Activated T-cell treated with anti-CD3 and anti-CD28 coated beads, Interleukin-2, amount 50 U/mL, for 1 hour (primary cell): ENCODE results near the gene DIP2A.
"Not testable (repeated sequence)": the region's sequence is repeated elsewhere in the genome, so short reads cannot be mapped to it uniquely, and the experiment has no call there.

Source experiments
- DNase-seq: peaks from one replicate; pipeline ENCODE4 v3.0.0-alpha.2; 2020

The DIP2A gene

DNA sequence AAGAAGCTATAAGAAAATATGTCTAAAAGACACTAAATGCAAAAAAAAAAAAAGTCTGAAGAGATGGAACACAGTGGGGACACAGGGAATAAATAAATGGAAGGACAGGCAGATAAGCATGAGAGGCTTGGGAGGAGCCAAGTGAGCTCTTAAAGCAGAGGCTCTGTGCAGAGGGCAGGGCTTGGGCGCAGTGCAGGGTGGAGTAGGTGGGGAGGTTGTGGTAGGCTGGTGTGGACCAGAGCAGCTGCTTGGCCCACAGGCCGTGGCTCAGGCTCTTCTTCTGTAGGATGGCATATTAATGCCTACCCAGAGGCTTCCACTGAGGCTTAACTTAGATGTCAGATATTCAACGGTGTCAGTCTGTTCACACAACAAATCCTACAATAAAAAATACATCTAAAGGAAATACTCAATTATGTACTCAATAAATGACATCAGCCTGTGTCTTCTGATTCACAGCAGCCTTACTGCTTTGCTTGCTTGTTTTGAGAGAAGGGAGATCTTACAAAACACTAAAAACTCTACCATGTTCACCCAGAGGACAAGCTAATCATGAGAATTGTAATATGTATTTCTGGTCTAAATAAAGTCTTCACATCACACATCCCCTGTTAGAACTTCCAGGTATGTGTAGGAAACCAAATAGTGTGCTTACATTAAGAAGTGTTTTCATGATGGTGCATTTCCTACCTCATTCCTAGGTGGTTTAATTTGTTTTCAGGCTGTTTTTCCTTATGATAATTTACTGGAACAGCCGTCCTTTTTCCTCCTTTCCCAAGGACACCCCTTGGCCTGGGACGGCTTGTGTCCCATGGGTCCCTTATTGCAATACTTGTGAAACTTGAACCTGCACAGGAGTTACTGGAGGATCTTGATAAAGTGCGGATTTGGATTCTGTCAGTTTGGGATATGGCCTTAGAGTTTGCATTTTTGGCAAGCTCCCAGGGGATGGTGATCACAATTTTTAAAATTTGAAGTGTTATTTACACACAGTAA lies 24.9 kb downstream of the DIP2A start:
- no peak for DNase-seq

DNA sequence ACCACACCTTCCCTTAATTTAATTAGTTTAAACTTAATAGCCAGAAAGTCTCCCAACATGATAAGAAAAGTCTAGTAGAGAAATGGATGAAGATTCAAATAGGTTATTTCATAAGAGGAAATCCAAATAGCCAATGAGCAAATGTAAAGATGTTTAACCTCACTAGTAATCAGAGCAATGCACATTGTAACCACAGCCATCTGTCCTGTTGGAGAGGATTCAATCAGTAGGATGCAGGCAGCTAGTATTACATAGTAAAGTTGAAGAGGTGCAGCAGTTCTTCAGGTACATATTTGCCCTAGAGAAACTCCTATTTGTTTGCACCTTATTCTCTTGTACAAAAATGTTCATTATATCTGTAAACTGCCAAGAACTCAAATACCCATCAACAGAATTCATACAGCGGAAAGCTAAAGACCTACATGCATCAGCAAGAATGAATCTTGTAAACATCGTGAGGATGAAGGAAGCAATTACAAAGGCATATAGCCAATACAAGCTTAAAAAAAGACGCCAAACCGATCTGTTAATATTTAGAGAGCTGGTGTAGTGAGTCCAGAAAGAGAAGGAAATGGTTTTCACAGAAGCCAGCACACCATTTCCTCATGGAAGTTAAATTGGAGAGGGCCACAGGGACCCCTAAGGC lies 27.9 kb downstream of the DIP2A start:
- DNase-seq = no peak

DNA sequence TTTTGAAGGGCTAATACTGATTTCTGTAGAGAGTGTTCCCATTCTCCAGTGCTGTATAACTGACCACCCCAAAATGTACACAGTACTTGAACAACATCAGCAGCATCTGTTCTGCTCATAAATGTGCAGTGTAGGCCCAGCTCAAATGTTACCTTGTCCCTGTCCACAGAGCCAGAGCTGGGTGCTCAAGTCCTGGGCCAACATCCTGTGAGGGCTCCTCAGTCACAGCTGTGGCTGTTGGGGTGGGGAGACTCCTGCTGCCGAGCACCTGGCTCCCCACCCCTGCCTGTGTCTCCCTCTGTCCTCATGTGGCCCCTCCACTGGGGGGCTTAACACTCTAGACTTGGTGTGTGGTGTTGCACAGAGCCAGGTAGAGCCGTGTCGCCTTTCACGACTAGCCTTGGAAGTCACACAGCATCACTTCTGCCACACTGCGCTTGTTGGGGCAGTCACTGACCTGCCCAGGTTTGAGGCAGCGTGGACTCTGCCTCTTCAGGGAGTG lies 30.5 kb downstream of the DIP2A start:
- no peak for DNase-seq

DNA sequence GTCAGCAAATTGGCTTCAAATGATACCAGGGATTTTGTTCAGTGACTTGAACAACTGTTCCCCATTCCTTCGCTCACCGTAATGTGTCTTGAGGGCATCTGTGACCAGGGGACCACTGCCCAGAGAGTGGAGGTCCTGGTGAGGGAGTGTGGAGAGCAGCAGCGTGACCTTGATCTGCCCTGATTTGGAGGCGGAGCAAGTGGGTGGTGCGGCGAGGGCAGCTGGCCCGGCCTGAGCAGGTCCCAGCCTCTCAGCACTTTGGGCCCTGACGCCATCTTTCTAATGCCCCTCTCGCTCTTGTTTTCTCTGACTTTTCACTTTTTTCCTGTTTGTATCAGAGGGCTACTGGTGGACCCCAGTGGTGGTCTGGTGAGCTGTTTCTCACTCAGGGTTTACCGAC lies 31.1 kb downstream of the DIP2A start:
- DNase-seq = no peak

DNA sequence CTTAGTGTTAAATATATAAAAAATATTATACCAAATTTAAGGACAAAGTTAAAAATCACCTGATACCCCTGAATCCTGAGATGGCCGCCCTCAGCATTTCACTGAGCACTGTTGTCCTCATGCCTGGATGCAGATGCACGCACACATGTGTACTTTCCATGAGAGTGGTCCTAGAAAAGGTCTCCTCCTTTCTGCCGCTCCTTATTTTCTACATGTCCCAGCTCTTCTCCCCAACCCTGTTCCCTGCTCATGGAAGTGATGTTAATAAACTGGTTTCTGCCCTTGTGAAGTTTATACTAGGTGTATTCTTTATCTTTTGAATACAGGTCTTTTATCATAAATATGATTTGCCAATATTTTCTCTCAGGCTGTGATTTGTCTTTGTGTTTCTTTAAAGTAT lies 32.9 kb downstream of the DIP2A start:
- no peak for DNase-seq

DNA sequence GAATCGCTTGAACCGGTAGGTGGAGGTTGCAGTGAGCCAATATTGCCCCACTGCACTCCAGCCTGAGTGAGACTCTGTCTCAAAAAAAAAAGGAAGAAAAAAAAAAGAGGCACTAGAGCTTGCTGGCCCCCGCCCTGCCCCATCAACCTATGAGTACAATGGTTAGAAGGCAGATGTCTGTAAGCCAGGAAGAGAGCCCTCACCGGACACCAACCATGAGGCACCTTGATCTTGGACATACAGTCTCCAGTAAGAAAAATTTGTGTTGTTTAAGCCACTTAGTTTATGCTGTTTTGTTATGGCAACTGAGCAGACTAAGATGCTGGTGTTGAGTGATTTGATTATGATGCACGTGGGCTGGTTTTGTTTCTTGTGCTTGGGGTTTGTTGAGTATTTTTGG lies 34.2 kb downstream of the DIP2A start:
- DNase-seq = no peak

DNA sequence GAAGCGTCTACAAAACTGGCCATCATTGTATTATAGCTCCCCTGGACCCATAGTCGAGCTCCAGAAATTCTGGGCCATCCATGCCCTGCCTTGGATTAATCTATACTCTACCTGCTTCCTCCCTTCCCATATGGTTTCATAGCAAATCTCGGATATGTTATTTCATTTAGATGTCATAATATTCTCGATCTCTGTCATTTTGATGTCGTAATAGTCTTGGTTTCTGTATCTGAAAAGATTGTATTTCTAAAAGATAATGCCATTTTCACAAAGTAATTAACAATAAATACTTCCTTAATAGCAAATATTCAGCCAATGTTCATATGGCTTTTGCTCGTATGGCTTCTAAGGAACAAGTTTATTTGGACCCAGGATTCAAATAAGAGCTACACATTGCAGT lies 35.1 kb downstream of the DIP2A start:
- DNase-seq = no peak

DNA sequence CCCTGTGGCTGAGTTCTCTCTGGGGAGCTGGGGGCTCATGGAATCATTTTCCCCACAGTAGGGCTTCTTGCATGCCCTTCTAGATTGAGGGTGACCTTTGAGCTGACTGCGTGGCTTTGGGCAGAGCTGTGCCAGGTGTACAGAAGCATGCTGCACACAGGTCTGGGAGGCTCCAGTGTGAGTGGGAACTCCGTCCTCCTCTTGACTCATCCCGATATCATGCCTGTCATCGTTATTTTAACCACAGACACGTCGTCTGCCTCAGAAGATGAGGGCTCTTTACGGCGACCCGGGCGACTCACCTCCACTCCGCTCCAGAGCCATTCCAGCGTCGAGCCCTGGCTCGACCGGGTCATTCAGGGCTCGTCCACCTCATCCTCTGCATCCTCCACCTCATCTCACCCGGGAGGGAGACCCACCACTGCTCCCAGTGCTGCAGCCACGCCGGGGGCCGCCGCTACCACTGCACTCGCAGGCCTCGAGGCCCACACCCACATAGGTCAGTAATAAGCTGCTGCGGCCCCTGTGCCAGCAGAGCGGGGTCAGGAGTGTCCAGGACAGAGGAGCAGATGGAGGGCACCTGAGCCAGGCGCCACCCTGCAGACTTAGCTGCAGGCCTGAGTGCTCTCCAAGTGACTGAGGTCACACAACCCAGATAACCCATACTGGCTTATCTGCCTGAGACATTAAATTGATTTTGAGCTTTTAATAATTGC lies 39.8 kb downstream of the DIP2A start:
- DNase-seq = no peak

DNA sequence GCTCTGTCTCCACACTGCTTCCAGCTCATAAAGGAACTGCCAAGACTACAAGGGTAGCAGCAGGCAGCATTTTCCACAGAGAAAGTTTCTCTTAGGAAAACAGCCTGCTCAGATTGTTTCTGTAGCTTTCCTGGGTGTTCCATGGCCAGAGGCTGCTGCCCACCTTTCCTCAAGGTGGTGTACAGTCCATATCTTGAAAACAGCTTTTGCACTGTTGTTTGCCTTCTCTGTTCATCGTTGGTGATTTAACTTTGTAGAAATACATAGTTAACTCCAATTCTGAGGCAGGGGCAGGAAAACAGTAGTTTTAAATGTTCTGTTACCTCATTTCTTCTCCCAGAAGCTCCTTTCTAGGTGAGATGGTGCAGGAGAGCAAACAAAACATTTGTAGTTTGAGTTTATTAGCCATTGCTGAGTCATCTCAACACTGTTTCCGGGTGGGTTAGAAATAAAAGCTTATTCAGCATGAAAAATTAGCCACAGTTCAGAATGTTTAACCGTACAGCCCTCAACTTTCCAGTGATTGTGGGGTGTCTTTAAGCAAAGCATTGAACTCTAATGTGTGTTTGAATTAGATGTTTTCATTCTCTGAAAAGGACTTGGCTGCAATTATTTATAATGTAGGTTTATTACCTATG lies 41.7 kb downstream of the DIP2A start:
- DNase-seq = no peak

DNA sequence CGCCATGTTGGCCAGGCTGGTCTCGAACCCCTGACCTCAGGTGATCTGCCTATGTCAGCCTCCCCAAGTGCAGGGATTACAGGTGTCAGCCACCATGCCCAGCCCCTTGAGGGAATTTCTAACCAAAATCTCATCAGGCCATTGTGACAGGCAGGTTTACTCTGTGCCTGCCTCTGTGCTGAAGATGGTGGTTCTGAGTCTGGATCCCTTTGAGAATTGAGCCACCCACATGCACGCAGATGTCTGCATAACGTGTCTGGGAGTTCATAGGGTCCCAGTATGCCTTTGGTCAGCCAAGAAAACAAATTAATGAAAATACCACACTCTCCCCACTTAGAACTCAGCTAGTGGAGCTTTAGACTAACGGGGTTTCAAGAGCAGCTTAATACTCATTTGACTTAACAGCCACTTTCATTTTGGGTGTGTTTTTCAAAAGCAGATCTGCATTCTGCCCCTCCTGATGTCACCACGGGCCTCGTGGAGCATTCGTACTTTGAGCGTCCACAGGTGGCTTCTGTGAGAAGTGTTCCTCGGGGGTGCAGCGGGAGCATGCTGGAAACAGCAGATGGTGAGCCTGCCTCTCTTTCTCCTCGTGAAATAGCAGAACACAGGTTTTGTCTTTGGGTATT lies 45.3 kb downstream of the DIP2A start:
- DNase-seq = no peak

DNA sequence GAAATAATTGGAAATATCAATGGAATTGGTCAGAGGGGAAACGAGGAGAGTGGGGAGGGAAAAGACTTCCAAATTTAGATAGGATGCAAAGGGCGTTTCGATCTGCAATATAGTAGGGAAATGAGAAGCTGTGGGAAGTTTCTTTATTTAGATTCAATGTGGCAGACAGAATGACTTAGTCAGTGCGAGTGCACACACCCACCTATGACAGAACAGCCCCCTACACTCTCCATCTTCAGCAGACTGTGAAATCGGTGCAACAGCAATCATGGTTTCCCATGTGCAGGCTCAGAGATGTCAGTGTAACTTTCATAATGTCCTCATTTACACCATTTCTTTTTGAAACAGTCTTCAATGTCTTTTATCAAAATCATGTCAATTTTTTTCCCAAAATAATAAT lies 46.0 kb downstream of the DIP2A start:
- no peak for DNase-seq

DNA sequence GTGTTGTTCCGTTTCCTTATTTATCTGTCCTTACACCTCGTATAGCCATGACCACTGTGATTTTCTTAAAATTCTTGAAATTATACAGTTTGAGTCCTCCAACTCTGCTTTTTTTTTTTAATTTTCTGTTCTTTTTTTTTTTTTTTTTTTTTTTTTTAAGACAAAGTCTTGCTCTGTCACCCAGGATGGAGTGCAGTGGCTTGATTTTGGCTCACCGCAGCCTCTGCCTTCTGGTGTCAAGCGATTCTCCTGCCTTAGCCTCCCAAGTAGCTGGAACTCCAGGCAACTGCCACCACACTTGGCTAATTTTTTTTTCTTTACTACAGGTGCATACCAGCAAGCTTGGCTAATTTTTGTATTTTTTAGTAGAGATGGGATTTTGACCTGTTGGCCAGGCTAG lies 48.9 kb downstream of the DIP2A start:
- no peak for DNase-seq

DNA sequence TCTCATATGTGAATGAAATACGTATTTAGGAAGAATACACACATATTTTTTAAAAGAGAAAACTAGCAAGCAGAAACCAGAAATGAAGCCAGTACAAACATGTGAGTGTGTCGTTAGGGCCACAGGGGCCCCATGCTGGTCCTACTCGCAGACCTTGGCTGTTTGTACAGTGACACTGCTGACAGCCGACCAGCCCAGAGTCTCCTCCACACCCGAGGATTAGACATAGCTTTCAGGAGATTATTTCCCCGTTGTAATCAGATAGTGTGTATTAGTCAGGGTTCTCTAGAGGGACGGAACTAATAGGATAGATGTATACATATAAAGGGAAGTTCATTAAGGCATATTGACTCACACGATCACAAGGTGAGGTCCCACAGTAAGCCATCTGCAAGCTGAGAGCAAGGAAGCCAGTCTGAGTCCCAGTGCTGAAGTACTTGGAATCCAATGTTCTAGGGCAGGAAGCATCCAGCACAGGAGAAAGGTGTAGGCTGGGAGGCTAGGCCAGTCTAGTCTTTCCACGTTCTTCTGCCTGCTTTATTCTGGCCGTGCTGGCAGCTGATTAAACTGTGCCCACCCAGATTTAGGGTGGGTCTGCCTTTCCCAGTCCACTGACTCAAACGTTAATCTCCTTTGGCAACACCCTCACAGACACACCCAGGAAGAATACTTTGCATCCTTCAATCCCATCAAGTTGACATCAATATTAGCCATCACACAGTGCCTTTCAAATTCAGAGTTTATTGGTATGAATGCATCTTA lies 51.2 kb downstream of the DIP2A start:
- DNase-seq = no peak

DNA sequence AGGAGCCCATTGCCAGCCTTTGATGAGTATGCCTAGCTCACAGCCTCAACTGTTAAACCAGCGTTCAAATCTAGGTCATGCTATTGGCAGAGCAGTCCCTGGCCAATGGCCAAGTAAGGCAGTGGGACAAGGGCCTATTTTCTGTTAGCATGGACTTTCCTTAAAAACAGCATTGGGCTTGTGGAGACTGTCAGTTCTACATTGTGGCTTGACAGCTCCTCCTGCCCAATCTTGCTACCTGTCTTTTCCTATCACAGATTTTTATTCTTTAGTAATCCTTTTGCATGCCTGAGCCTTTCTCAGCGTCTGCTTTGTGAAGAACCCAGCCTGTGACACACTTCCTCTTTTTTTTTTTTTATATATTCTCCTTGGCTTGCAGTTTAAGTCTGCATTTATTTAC lies 56.4 kb downstream of the DIP2A start:
- DNase-seq = no peak

DNA sequence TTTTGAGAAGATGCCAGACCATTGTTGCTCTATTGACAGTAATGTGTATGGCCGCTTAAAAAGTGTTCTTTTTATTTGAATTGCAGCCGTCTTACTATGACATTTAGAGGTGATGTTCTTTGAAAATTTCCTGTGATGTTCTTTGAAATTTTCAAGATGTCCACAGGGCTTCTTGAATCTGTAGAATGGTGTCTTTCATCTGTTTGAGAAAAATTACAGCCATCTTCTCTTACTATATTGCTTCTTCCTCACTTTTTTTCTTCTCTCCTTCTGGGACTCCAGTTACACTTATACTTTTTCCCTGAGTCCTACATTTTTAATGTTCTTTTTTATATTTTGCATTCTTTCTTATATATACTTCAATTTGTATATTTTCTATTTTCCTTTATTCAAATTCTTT lies 57.4 kb downstream of the DIP2A start:
- no peak for DNase-seq

DNA sequence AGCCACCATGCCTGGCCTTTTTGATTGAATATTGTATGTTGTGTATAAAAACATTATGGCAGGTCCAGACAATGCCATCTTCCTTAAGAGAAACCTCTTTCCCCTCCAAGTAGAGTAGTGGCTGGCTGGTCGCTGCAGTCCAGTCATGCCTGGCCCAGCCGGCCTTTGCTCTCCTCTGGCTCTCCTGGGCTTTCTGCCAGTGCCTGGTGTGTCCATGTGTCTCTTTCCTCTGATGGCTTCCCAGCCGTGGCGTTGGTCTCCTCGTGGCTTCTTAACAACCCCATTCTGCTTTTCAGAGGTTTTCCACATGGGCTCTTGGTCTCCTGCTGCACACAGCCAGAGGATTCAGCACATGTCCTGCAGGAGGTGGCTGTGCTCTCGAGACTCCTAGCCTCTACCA lies 58.7 kb downstream of the DIP2A start:
- no peak for DNase-seq

DNA sequence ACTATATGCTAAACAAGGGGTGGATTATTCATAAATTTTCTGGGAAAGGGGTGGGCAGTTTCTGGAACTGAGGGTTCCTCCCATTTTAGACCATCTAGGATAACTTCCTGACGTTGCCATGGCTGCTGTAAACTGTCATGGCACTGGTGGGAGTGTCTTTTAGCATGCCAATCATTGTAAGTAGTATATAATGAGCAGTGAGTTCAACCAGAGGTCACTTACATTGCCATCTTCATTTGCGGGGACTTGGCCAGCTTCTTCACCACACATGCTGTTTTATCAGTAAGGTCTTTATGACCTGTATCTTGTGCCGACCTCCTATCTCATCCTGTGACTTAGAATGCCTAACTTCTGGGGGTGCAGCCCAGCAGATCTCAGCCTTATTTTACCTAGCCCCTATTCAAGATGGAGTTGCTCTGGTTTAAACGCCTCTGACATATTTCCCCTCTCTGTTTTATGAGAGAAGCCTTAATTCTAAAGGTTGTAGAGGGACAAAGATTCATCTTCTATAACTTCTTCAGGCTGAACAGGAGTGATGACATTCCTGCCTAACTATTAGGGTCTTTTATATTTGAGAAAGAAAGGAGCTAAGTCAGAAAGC lies 60.4 kb downstream of the DIP2A start:
- no peak for DNase-seq

DNA sequence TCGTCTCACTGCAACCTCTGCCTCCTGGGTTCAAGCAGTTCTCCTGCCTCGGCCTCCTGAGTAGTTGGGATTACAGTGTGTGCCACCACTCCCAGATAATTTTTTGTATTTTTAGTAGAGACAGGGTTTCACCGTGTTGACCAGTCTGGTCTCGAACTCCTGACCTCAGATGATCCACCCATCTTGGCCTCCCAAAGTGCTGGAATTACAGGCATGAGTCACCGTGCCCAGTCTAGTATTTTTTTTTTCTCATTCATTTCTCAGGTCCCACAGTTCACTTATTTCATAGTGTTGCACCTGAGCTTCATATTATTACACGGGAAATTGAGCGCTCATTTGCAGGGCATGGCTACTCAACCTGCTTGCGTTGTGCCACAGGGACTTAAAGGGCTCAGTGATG lies 68.7 kb downstream of the DIP2A start:
- not testable (repeated sequence) for DNase-seq

DNA sequence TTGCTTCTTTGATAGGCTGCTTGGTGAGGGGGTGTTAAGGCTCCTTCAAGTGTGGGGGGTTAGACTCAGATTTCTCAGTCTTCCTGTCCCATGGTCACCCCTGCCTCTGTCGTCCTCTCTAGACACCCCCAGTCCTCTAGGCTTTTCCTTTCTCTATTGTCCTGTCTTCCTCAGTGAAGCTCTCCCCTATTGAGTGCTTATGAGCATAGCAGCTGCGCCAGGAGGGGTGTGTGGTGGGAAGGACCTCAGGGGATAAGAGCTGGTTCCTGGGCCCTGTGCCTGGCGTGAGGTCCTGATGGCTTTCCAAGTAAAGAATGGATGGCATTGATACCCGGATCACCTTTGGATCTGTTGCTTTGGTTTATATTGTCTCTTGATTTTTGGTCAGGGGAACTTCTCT lies 69.1 kb downstream of the DIP2A start:
- no peak for DNase-seq

DNA sequence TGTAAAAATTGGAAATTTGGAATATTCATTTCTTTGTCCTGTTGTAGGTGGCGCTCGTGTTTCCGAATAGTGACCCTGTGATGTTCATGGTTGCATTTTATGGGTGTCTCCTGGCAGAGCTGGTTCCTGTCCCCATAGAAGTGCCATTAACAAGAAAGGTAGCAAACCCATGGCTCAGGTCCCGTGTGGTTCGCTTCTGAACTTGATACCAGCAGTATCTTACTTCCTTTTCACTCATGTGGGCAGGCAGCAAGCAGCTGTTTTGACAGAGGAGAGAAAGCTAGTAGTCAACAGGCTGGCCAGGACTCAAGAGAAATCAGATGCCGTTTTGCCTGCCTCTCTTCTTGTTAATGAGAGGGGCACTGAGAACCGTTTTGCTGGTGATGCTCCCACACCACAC lies 73.4 kb downstream of the DIP2A start:
- peak; percentile 41 for DNase-seq

DNA sequence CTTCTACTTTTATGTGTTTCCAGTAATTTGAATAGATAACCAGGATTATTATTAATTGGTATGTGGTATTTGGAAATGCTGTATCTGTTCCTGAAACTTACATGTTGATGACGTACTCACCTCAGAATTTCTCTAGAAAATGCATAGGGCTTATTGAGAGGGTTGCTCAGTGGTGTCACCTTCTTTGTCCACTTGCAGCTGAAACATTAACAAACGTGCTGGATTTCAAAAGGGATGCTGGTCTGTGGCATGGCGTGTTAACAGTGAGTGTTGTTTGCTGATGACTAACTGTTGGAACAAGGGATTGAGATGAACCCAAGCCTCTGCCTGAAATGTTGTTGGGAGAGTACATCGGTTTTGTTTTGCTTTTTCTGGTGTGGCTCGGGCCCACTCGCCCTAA lies 78.3 kb downstream of the DIP2A start:
- no peak for DNase-seq
